Neuronal stem cell (in vitro differentiated cells): Measurements from ENCODE around the gene LVRN.

Experiments
- DNase-seq: peaks from one replicate; pipeline ENCODE4 v3.0.0-alpha.2; 2013; ENCODE audit warnings: low spot score
- H2AFZ ChIP-seq: one replicate; pipeline ENCODE4 v1.6.1; 2013; ENCODE audit warnings: mild to moderate bottlenecking, low read length, inconsistent platforms
- H2AK5ac ChIP-seq: 2 replicates; pipeline ENCODE4 v1.6.1; 2013; ENCODE audit warnings: low read depth, mild to moderate bottlenecking, inconsistent platforms, low read length, moderate library complexity, mixed read lengths
- H2BK120ac ChIP-seq: 2 replicates; pipeline ENCODE4 v1.6.1; 2013; ENCODE audit warnings: low read depth, mild to moderate bottlenecking, inconsistent platforms, low read length, moderate library complexity, mixed read lengths
- H2BK12ac ChIP-seq: one replicate; pipeline ENCODE4 v1.6.1; 2013; ENCODE audit warnings: low read length, inconsistent platforms
- H2BK15ac ChIP-seq: 2 replicates; pipeline ENCODE4 v1.6.1; 2013; ENCODE audit warnings: mild to moderate bottlenecking, low read length, inconsistent platforms, mixed read lengths
- H2BK5ac ChIP-seq: one replicate; pipeline ENCODE4 v1.6.1; 2013; ENCODE audit warnings: inconsistent platforms, mild to moderate bottlenecking, low read length, moderate library complexity
- H3K14ac ChIP-seq: one replicate; pipeline ENCODE4 v1.6.1; 2013; ENCODE audit warnings: low read length, inconsistent platforms
- H3K18ac ChIP-seq: 2 replicates; pipeline ENCODE4 v1.6.1; 2013; ENCODE audit warnings: low read length, inconsistent platforms
- H3K23ac ChIP-seq: 2 replicates; pipeline ENCODE4 v1.6.1; 2013; ENCODE audit warnings: low read depth, mild to moderate bottlenecking, mixed read lengths, low read length, inconsistent platforms; ENCODE audit not compliant: poor library complexity
- H3K27ac ChIP-seq: replicated peaks from 3 replicates; pipeline ENCODE4 v1.5.1; 2013; ENCODE audit warnings: low read length, inconsistent platforms
- H3K27me3 ChIP-seq, 3 experiments: 2 replicates each; pipeline ENCODE4 v1.6.1; 2013; ENCODE audit warnings: low read length in 3 of 3, mild to moderate bottlenecking in 2 of 3, inconsistent platforms in 1 of 3, low read depth in 1 of 3, mixed read lengths in 1 of 3, moderate library complexity in 1 of 3; ENCODE audit not compliant: control insufficient read depth in 3 of 3, insufficient read depth in 3 of 3
- H3K36me3 ChIP-seq, 2 donors: replicated peaks in 1 of 2; 2 replicates each; pipeline ENCODE4 v1.6.1; 2013; ENCODE audit warnings: low read length in 2 of 2; ENCODE audit not compliant: control insufficient read depth in 2 of 2, insufficient read depth in 2 of 2
- H3K4ac ChIP-seq: 2 replicates; pipeline ENCODE4 v1.6.1; 2013; ENCODE audit warnings: inconsistent platforms, mild to moderate bottlenecking, low read length, moderate library complexity
- H3K4me1 ChIP-seq, 2 donors: 1 replicate in 1 of 2; 2 replicates in 1 of 2; pipeline ENCODE4 v1.6.1; 2013; ENCODE audit warnings: low read length in 2 of 2, low read depth in 1 of 2; ENCODE audit not compliant: control insufficient read depth in 2 of 2, insufficient read depth in 1 of 2
- H3K4me2 ChIP-seq: one replicate; pipeline ENCODE4 v1.6.1; 2013; ENCODE audit warnings: mild to moderate bottlenecking, low read length, inconsistent platforms; ENCODE audit not compliant: insufficient read depth, poor library complexity, severe bottlenecking
- H3K4me3 ChIP-seq, 2 donors: 2 replicates each; pipeline ENCODE4 v1.5.1; 2013; ENCODE audit warnings: low read length in 2 of 2, mild to moderate bottlenecking in 2 of 2, inconsistent platforms in 1 of 2, moderate library complexity in 1 of 2
- H3K79me1 ChIP-seq: one replicate; pipeline ENCODE4 v1.6.1; 2013; ENCODE audit warnings: low read depth, mild to moderate bottlenecking, inconsistent platforms, low read length, moderate library complexity
- H3K9ac ChIP-seq: one replicate; pipeline ENCODE4 v1.6.1; 2013; ENCODE audit warnings: mild to moderate bottlenecking, low read depth, low read length, inconsistent platforms; ENCODE audit not compliant: poor library complexity
- H3K9me3 ChIP-seq, 2 donors: replicated peaks in 1 of 2; 2 replicates each; pipeline versions ENCODE3 to v1.6.1; 2013; ENCODE audit warnings: low read length in 2 of 2, mild to moderate bottlenecking in 2 of 2, inconsistent platforms in 1 of 2, low read depth in 1 of 2, mixed read lengths in 1 of 2, moderate library complexity in 1 of 2; ENCODE audit not compliant: control insufficient read depth in 2 of 2, insufficient read depth in 1 of 2
- H4K8ac ChIP-seq: one replicate; pipeline ENCODE4 v1.6.1; 2013; ENCODE audit warnings: low read depth, mild to moderate bottlenecking, inconsistent platforms, low read length, moderate library complexity
- H4K91ac ChIP-seq: one replicate; pipeline ENCODE4 v1.6.1; 2013; ENCODE audit warnings: low read length, low read depth, mild to moderate bottlenecking, inconsistent platforms; ENCODE audit not compliant: poor library complexity
- WGBS, 2 donors: extraction: QIAGEN DNeasy Blood & Tissue Kit; methylation state at CpG; one replicate each; pipeline ENCODE4 v1.1.7; 2013; ENCODE audit warnings: missing lambda C conversion rate in 2 of 2, mixed read lengths in 1 of 2; ENCODE audit not compliant: insufficient read length in 2 of 2, insufficient replicate concordance in 1 of 2; ENCODE audit errors: extremely low coverage in 2 of 2; 5-methylcytosine and 5-hydroxymethylcytosine counted together

The LVRN gene

GRCh38 chr5:115941051-115941675, 21.1 kb upstream of the LVRN start:
- no peak overlapping the region for H4K91ac ChIP-seq
- H2BK12ac ChIP-seq: no peak overlapping the region
- no peak overlapping the region for H3K27ac ChIP-seq
- H3K18ac ChIP-seq: no peak overlapping the region
- no CpG with 5 or more reads among the region's 9 CpGs for WGBS, 2 donors
- H3K9me3 ChIP-seq: no peaks in the 10 kb centered on the region
- no peaks in the 10 kb centered on the region for H3K27me3 ChIP-seq
- H3K14ac ChIP-seq: no peak overlapping the region
- no peak overlapping the region for H4K8ac ChIP-seq
- H3K4me3 ChIP-seq: no peak overlapping the region
- no peak for DNase-seq
- H3K4me1 ChIP-seq: peaks cover 0 to 4% of the 10 kb centered on the region in 2 donors
- H2BK15ac ChIP-seq: no peak overlapping the region
- no peak overlapping the region for H3K4ac ChIP-seq
- no peak overlapping the region for H2BK5ac ChIP-seq
- no peaks in the 10 kb centered on the region for H3K36me3 ChIP-seq
- H3K23ac ChIP-seq: no peak overlapping the region
- no peaks in the 10 kb centered on the region for H3K79me1 ChIP-seq
- no peak overlapping the region for H2AK5ac ChIP-seq
- no peak overlapping the region for H2BK120ac ChIP-seq
- H3K9ac ChIP-seq: no peak overlapping the region
- H3K4me2 ChIP-seq: no peak overlapping the region
- no peak overlapping the region for H2AFZ ChIP-seq

- H3K9ac ChIP-seq: no peak overlapping the region
- no peaks in the 10 kb centered on the region for H3K27me3 ChIP-seq
- no peak overlapping the region for H3K14ac ChIP-seq
- no peak overlapping the region for H2BK12ac ChIP-seq
- H3K4ac ChIP-seq: no peak overlapping the region
- DNase-seq: no peak
- H3K23ac ChIP-seq: no peak overlapping the region
- H4K8ac ChIP-seq: no peak overlapping the region
- WGBS, 2 donors: no CpG with 5 or more reads among the region's 3 CpGs
- no peak overlapping the region for H3K18ac ChIP-seq
- peaks cover 0 to 2% of the 10 kb centered on the region in 2 donors for H3K4me1 ChIP-seq
- no peak overlapping the region for H2AFZ ChIP-seq
- no peak overlapping the region for H2BK15ac ChIP-seq
- no peak overlapping the region for H3K4me2 ChIP-seq
- H2AK5ac ChIP-seq: no peak overlapping the region
- no peak overlapping the region for H3K27ac ChIP-seq
- H3K4me3 ChIP-seq: no peak overlapping the region
- H2BK5ac ChIP-seq: no peak overlapping the region
- no peak overlapping the region for H4K91ac ChIP-seq
- H3K79me1 ChIP-seq: no peaks in the 10 kb centered on the region
- H2BK120ac ChIP-seq: no peak overlapping the region
- no peaks in the 10 kb centered on the region for H3K9me3 ChIP-seq
- H3K36me3 ChIP-seq: no peaks in the 10 kb centered on the region
These were observed 17.8 kb upstream of the LVRN start for GRCh38 chr5:115944501-115944900.

GRCh38 chr5:115946655-115947054, 15.6 kb upstream of the LVRN start:
- Histone ChIP-seq H3K4me1 (peaks cover 0 to 2% of the 10 kb centered on the region in 2 donors), H3K4ac (no peak overlapping the region), H3K9me3 (no peaks in the 10 kb centered on the region), H3K27ac (no peak overlapping the region), H2BK5ac (no peak overlapping the region), H2AK5ac (no peak overlapping the region), H3K36me3 (no peaks in the 10 kb centered on the region), H3K18ac (no peak overlapping the region), H4K91ac (no peak overlapping the region), H3K23ac (no peak overlapping the region), H3K79me1 (no peaks in the 10 kb centered on the region), H3K4me2 (no peak overlapping the region), H3K4me3 (no peak overlapping the region), H3K9ac (no peak overlapping the region), H3K27me3 (no peaks in the 10 kb centered on the region), H3K14ac (no peak overlapping the region), H2BK12ac (no peak overlapping the region), H4K8ac (no peak overlapping the region), H2BK120ac (no peak overlapping the region), H2BK15ac (no peak overlapping the region), H2AFZ (no peak overlapping the region)
- no CpG with 5 or more reads among the region's 2 CpGs for WGBS, 2 donors
- no peak for DNase-seq

- no peak overlapping the region for H3K14ac ChIP-seq
- no peak overlapping the region for H2BK15ac ChIP-seq
- no peak overlapping the region for H3K23ac ChIP-seq
- H3K4ac ChIP-seq: no peak overlapping the region
- no peaks in the 10 kb centered on the region for H3K27me3 ChIP-seq
- H2AK5ac ChIP-seq: no peak overlapping the region
- no peak overlapping the region for H3K27ac ChIP-seq
- H3K18ac ChIP-seq: no peak overlapping the region
- H2AFZ ChIP-seq: no peak overlapping the region
- H3K4me1 ChIP-seq: peaks cover 0 to 2% of the 10 kb centered on the region in 2 donors
- no peak overlapping the region for H4K8ac ChIP-seq
- no peak overlapping the region for H4K91ac ChIP-seq
- no peak overlapping the region for H3K4me3 ChIP-seq
- H3K4me2 ChIP-seq: no peak overlapping the region
- no peak overlapping the region for H2BK120ac ChIP-seq
- no peak for DNase-seq
- no peak overlapping the region for H3K9ac ChIP-seq
- no peak overlapping the region for H2BK12ac ChIP-seq
- H3K9me3 ChIP-seq: no peaks in the 10 kb centered on the region
- no peaks in the 10 kb centered on the region for H3K79me1 ChIP-seq
- no CpG with 5 or more reads among the region's 2 CpGs for WGBS, 2 donors
- no peak overlapping the region for H2BK5ac ChIP-seq
- no peaks in the 10 kb centered on the region for H3K36me3 ChIP-seq
These were observed 15.0 kb upstream of the LVRN start for GRCh38 chr5:115947260-115947659.
